HepG2 (cell line): ENCODE measurements around the gene ZNF48. TPM values are rescaled to one million over a fixed set of nuclear protein-coding genes. Genes with fewer than 3 reads are reported as not detected.

Experiments used
- HMG20B ChIP-seq: conservative IDR thresholded peaks from 2 replicates; pipeline ENCODE4 v1.6.1; 2016; ENCODE audit warnings: missing genetic modification reagents, missing compliant biosample characterization
- HNF4A ChIP-seq: sonication (generic); formaldehyde crosslinking; IDR thresholded peaks from 2 replicates; pipeline ENCODE4 v1.4.0; 2020; ENCODE audit warnings: missing genetic modification reagents
- NKX3-1 ChIP-seq: sonication (generic); formaldehyde crosslinking; IDR thresholded peaks from 2 replicates; pipeline ENCODE4 v1.5.0; 2020; ENCODE audit warnings: missing genetic modification reagents
- POGZ ChIP-seq: sonication (generic); formaldehyde crosslinking; IDR thresholded peaks from 2 replicates; pipeline ENCODE4 v1.4.0; 2020; ENCODE audit warnings: mild to moderate bottlenecking, missing genetic modification reagents
- TAF1 ChIP-seq: sonication (generic); formaldehyde crosslinking; IDR thresholded peaks from 2 replicates; pipeline ENCODE4 v1.4.0; 2020; ENCODE audit warnings: missing genetic modification reagents
- ZBTB21 ChIP-seq: sonication (generic); formaldehyde crosslinking; IDR thresholded peaks from 2 replicates; pipeline ENCODE4 v1.4.0; 2020; ENCODE audit warnings: missing genetic modification reagents
- ZFP82 ChIP-seq: sonication (generic); formaldehyde crosslinking; IDR thresholded peaks from 2 replicates; pipeline ENCODE4 v1.5.1; 2020; ENCODE audit warnings: mild to moderate bottlenecking, missing genetic modification reagents, borderline replicate concordance
- ZNF24 ChIP-seq: fragments of 450-650 bp; IDR thresholded peaks from 2 replicates; pipeline ENCODE4 v1.6.1; 2017; ENCODE audit warnings: antibody characterized with exemption, mild to moderate bottlenecking
- ZNF549 ChIP-seq: sonication (generic); formaldehyde crosslinking; IDR thresholded peaks from 2 replicates; pipeline ENCODE4 v1.5.0; 2020; ENCODE audit warnings: missing genetic modification reagents
- ZNF550 ChIP-seq: sonication (generic); formaldehyde crosslinking; IDR thresholded peaks from 2 replicates; pipeline ENCODE4 v1.4.0; 2020; ENCODE audit warnings: mild to moderate bottlenecking, missing genetic modification reagents, borderline replicate concordance
- ZNF570 ChIP-seq: sonication (generic); formaldehyde crosslinking; IDR thresholded peaks from 2 replicates; pipeline ENCODE4 v1.4.0; 2020; ENCODE audit warnings: mild to moderate bottlenecking, missing genetic modification reagents, borderline replicate concordance
- polyA plus RNA-seq, 8 experiments: library from polyadenylated mRNA; depleted of rRNA in 3 of 8; stranded (reverse) in 7 of 8; unstranded in 1 of 8; fragments of >200 nt; fragmentation: Illumina TruSeq in 4 of 8; extraction: Trizol in 4 of 8; gene quantifications; 2 replicates each; pipeline versions ENCODE4 v1.2.1 to v1.2.3, GENCODE V29; 2011 to 2016; ENCODE audit warnings: low read depth in 4 of 8, missing spikeins in 1 of 8, mixed read lengths in 1 of 8; ENCODE audit not compliant: insufficient read depth in 1 of 8
- total RNA-seq, 5 experiments: library from RNA; depleted of rRNA; stranded (reverse); fragments of >200 nt; fragmentation: Illumina TruSeq; extraction: Trizol; gene quantifications; 2 replicates each; pipeline ENCODE4 v1.2.3, GENCODE V29; 2016; ENCODE audit warnings: low read depth in 1 of 5
- TF ChIP-seq, protein P1 (sequence below): sonication (generic); formaldehyde crosslinking; IDR thresholded peaks from 2 replicates; pipeline ENCODE4 v1.8.1; 2022; ENCODE audit warnings: low read depth, mild to moderate bottlenecking, missing genetic modification reagents
- TF ChIP-seq, protein P2 (sequence below), 2 experiments: sonication (generic) in 1 of 2; formaldehyde crosslinking in 1 of 2; IDR thresholded peaks; 2 replicates each; pipeline versions ENCODE4 v1.6.1 to v1.9.0; 2014 to 2022; ENCODE audit warnings: antibody characterized with exemption in 1 of 2, borderline replicate concordance in 1 of 2, inconsistent platforms in 1 of 2, low read depth in 1 of 2, missing genetic modification reagents in 1 of 2
- TF ChIP-seq, protein P3 (sequence below): fragments of 450-650 bp; IDR thresholded peaks from 2 replicates; pipeline ENCODE4 v1.6.1; 2017; ENCODE audit warnings: mild to moderate bottlenecking
- TF ChIP-seq, protein P4 (sequence below): sonication (generic); formaldehyde crosslinking; IDR thresholded peaks from 2 replicates; pipeline ENCODE4 v1.4.0; 2020; ENCODE audit warnings: mild to moderate bottlenecking, missing genetic modification reagents
- TF ChIP-seq, protein P5 (sequence below): sonication (generic); formaldehyde crosslinking; IDR thresholded peaks from 2 replicates; pipeline ENCODE4 v1.5.0; 2020; ENCODE audit warnings: missing genetic modification reagents, mild to moderate bottlenecking, borderline replicate concordance

Gene ZNF48
- total and polyA plus RNA-seq, 2 of the 13 experiments (the other 11 are each of a cell fraction or from before 2014, with no cell fraction given) = 9.9 to 12.3 TPM

DNA sequence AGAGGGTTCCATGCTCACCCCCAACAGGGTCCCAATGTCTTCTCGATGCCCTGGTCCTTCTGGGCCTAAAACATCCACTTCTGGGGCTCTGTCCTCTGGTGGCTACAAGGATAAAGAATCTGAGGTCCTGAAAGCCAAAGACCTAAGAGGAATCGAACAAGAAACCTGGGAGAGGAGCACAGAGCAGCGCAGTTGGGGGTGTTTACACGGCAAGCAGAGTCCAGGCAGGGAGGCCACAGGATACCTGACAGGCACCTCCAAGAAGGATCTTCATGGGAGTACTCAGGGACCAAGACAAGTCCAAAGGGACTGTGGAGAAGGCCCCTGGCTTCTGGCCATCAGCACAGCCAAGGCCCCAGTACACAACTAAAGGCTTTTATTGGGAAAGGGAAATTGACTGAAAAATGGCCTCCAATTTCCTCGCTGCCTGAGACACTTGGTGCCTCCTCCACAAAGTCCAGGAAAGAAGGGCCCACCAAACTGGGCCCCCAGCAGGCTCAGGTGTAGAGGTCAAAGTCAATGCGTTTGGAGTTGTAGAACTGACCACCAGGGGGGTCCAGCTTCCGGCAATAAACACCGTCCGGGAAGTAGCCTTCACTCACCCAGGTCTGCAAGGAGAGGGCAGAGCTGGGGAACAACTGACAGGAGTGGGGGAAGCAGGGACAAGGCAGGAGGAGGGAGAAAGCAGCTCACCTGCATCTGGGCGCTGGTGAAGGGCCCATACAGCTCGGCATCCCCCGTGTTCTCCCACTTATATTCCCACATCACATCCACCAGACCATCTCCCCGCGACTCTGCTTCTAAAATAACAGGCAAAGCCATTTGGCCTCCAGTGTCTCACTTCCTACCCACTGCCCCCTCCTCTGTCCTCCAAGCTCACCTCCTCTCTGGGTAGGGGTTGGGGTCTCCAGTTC is 42.5 kb upstream of the ZNF48 start (continued):
- TF ChIP-seq NKX3-1 (CRISPR knock-in tag) (no peak), ZNF549 (CRISPR knock-in tag) (no peak), ZNF570 (CRISPR knock-in tag) (no peak), HMG20B (CRISPR knock-in tag) (0 out of 2 replicates have a peak, but pooled peaks have one; percentile 27), HNF4A (CRISPR knock-in tag) (peak; percentile 71), ZNF24 (no peak), ZBTB21 (no peak), TAF1 (CRISPR knock-in tag) (no peak), ZFP82 (no peak), POGZ (CRISPR knock-in tag) (no peak), ZNF550 (no peak)
- TF ChIP-seq, protein P1, sequence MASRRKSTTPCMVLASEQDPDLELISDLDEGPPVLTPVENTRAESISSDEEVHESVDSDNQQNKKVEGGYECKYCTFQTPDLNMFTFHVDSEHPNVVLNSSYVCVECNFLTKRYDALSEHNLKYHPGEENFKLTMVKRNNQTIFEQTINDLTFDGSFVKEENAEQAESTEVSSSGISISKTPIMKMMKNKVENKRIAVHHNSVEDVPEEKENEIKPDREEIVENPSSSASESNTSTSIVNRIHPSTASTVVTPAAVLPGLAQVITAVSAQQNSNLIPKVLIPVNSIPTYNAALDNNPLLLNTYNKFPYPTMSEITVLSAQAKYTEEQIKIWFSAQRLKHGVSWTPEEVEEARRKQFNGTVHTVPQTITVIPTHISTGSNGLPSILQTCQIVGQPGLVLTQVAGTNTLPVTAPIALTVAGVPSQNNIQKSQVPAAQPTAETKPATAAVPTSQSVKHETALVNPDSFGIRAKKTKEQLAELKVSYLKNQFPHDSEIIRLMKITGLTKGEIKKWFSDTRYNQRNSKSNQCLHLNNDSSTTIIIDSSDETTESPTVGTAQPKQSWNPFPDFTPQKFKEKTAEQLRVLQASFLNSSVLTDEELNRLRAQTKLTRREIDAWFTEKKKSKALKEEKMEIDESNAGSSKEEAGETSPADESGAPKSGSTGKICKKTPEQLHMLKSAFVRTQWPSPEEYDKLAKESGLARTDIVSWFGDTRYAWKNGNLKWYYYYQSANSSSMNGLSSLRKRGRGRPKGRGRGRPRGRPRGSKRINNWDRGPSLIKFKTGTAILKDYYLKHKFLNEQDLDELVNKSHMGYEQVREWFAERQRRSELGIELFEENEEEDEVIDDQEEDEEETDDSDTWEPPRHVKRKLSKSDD (CRISPR knock-in tag) = no peak
- TF ChIP-seq, protein P2, sequence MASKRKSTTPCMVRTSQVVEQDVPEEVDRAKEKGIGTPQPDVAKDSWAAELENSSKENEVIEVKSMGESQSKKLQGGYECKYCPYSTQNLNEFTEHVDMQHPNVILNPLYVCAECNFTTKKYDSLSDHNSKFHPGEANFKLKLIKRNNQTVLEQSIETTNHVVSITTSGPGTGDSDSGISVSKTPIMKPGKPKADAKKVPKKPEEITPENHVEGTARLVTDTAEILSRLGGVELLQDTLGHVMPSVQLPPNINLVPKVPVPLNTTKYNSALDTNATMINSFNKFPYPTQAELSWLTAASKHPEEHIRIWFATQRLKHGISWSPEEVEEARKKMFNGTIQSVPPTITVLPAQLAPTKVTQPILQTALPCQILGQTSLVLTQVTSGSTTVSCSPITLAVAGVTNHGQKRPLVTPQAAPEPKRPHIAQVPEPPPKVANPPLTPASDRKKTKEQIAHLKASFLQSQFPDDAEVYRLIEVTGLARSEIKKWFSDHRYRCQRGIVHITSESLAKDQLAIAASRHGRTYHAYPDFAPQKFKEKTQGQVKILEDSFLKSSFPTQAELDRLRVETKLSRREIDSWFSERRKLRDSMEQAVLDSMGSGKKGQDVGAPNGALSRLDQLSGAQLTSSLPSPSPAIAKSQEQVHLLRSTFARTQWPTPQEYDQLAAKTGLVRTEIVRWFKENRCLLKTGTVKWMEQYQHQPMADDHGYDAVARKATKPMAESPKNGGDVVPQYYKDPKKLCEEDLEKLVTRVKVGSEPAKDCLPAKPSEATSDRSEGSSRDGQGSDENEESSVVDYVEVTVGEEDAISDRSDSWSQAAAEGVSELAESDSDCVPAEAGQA (IDR thresholded peaks at IDR 0.05; ENCODE audit: low read depth) = no peak
- TF ChIP-seq, protein P2 (CRISPR knock-in tag; IDR thresholded peaks at IDR 0.05; ENCODE audit: borderline replicate concordance) = no peak
- TF ChIP-seq, protein P3, sequence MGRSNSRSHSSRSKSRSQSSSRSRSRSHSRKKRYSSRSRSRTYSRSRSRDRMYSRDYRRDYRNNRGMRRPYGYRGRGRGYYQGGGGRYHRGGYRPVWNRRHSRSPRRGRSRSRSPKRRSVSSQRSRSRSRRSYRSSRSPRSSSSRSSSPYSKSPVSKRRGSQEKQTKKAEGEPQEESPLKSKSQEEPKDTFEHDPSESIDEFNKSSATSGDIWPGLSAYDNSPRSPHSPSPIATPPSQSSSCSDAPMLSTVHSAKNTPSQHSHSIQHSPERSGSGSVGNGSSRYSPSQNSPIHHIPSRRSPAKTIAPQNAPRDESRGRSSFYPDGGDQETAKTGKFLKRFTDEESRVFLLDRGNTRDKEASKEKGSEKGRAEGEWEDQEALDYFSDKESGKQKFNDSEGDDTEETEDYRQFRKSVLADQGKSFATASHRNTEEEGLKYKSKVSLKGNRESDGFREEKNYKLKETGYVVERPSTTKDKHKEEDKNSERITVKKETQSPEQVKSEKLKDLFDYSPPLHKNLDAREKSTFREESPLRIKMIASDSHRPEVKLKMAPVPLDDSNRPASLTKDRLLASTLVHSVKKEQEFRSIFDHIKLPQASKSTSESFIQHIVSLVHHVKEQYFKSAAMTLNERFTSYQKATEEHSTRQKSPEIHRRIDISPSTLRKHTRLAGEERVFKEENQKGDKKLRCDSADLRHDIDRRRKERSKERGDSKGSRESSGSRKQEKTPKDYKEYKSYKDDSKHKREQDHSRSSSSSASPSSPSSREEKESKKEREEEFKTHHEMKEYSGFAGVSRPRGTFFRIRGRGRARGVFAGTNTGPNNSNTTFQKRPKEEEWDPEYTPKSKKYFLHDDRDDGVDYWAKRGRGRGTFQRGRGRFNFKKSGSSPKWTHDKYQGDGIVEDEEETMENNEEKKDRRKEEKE = no peak
- TF ChIP-seq, protein P4, sequence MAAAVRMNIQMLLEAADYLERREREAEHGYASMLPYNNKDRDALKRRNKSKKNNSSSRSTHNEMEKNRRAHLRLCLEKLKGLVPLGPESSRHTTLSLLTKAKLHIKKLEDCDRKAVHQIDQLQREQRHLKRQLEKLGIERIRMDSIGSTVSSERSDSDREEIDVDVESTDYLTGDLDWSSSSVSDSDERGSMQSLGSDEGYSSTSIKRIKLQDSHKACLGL (CRISPR knock-in tag) = no peak
- TF ChIP-seq, protein P5, sequence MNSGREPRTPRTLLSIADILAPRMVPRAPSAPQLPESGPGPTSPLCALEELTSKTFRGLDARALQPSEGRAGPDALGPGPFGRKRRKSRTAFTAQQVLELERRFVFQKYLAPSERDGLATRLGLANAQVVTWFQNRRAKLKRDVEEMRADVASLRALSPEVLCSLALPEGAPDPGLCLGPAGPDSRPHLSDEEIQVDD (CRISPR knock-in tag) = no peak
